ENCODE data around the gene PLIN3.
"Not testable (repeated sequence)": the region's sequence is repeated elsewhere in the genome, so short reads cannot be mapped to it uniquely, and the experiment has no call there.

Gene PLIN3, protein sequence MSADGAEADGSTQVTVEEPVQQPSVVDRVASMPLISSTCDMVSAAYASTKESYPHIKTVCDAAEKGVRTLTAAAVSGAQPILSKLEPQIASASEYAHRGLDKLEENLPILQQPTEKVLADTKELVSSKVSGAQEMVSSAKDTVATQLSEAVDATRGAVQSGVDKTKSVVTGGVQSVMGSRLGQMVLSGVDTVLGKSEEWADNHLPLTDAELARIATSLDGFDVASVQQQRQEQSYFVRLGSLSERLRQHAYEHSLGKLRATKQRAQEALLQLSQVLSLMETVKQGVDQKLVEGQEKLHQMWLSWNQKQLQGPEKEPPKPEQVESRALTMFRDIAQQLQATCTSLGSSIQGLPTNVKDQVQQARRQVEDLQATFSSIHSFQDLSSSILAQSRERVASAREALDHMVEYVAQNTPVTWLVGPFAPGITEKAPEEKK

GRCh38 chr19:4867534-4868285 is at the start of gene PLIN3:
TSS of gene PLIN3 (minus strand) at chr19:4867667. CDS start at chr19:4861394, 6,273 bp downstream.
- DNase-seq (ENCODE audit: low read depth): peak; percentile 91

- no peak for DNase-seq (ENCODE audit: low read depth)
Observed at GRCh38 chr19:4916292-4917082, 49.0 kb upstream of the PLIN3 start.

DNA sequence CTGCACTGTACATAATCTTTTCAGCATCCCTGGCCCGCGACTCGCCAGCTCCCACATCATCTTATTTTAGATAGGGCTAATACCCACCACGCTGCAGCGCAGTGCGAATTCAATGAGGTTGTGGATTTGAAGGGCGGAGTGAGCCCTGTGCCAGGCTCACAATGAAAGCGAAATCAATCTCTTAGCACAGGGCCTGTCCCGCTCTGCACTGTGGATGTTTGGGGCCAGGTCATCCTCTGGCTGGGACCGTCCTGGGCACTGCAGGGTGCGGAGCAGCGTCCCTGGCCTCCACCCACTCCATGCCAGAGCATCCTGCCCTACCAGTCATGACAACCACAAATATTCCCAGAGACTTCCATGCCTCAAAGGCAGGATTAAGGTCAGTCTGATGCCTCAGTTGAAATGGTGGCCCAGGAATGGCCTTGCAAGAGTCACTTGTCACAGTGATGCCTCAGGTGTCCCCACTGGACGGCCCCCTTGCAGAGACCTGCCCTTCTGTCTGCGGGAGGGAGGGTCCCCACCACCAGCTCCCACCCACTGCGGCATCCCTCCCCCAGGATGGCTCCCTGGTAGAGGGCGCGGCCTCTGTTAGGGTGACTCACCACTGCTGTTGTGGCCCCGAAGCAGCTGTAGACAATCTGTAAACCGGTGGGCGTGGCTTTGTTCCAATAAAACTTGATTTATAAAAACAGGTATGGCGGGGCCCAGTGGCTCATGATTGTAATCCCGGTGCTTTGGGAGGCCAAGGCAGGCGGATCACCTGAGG is 47.5 kb upstream of the PLIN3 start:
- DNase-seq (ENCODE audit: low read depth): no peak

GRCh38 chr19:4913996-4914735 is 46.7 kb upstream of the PLIN3 start:
- DNase-seq (ENCODE audit: low read depth): no peak

DNA sequence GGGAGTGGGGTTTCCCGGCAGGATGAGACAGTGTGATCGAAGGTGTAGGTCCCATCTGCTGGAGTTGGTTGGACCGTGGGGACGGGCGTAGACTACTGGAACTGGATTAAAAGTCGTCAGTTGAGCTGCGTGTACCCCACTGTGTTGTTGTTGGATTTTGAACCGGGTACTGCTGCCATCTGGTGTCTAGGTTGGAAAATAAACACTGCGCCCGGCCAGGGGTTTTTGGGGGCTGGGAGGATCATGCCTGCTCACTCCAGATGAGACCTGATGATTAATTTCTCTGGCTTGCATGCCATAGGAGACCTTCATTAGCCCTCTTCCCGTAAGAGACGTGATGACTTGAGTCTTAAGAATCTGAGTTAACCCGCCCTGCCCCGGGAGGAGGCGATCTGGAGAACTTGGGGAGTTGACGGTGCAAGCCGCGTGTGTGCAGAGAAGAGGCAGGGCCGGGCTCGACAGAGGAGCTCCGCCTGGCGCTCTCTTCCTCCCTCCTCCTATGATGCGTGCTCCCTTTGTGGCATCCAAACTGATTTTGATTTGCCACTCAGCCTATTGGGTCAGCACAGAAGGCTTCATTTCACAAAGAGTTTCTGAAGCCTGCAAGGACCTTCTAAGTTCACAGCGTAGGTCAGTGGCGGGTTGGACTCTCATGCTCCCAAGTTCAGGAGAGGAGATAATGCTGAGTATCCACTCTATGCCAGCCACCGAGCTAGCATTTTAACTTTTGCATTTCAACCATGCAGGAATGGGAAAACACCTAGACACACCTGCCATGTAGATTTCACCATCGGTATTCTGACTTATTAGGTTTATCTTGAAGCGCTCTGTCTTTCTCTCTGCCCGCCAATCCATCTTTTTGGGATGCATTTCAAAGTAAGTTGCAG is 44.6 kb upstream of the PLIN3 start:
- peak; percentile 100 for DNase-seq (ENCODE audit: low read depth)

GRCh38 chr19:4911314-4911713 is 43.8 kb upstream of the PLIN3 start:
- DNase-seq (ENCODE audit: low read depth): no peak

GRCh38 chr19:4910594-4911281 is 43.3 kb upstream of the PLIN3 start:
- no peak for DNase-seq (ENCODE audit: low read depth)

DNA sequence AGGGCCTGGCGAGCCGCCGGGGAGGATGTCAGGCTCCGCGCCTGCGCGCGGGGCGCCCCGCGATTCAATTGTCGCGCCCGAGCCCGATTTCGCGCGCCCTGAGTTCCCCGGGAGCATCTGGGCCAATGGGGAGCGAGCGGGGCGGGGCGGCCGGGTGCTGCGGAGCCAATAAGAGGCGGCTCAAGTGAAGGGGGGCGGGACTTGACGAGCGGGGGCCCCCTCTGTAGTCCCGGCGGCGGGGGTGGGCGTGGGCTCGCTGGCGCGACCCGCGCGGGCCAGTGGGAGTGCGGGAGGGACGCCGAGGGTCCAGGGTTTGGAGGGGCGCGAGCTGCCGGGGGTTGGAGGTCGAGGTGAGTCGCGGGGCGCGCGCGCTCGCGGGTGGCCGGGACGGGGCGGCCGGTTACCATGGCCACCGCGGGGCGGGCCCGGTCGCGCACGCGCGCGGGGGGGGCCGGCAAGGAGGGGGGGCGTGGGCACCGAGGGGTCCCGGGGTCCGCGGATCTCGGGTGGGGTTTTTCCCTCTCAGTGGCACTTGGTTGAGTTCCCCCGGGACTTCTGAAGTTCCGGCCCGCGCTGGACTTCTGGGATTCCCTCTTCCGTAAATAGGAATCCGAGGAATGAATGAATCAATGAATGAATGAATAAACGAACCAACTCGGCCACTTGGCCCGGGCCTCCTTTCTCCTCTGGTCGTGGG is 42.6 kb upstream of the PLIN3 start:
- DNase-seq (ENCODE audit: low read depth): peak; percentile 83

DNA sequence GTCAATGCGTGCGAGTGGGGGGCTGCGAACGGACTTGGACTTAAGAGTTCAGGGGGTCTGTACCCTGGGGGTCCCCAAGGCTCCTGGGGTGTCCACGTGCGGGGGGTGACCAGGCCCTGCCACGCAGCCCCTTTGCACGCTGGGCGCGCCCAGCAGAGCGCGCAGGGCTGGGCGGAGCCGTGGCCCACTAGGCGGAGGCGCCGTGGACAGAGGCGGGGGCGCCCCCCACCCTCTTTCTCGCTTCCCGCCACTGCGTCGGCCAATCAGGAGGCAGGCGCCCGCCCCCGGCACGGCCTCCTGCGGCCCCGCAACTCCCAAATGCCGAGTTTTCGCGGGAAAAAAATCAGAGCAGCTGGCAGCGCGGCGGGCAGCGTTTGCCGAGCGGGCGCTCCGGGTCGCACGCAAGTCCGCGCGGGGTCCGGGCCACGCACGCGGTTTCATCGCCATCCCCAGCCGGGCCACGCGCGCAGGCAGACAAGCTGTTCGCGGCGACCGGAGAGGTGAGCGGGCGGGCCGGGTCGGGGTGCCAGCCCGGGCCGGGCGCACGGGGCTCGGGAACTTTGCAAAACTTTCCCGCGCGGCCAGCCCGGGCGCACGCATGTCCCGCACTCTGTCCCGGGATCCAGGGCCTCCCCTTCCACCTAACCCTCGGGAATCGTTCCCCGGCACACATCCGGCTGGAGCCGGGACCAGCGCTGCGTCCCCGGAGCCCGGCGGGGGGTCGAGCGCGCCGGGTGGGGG is 41.9 kb upstream of the PLIN3 start, which contains the start of gene UHRF1:
TSS of gene UHRF1 (plus strand) at position 346 of the 741 bp plus-strand sequence. CDS start 1,385 bp downstream, outside the sequence.
- DNase-seq (ENCODE audit: low read depth): no peak

DNA sequence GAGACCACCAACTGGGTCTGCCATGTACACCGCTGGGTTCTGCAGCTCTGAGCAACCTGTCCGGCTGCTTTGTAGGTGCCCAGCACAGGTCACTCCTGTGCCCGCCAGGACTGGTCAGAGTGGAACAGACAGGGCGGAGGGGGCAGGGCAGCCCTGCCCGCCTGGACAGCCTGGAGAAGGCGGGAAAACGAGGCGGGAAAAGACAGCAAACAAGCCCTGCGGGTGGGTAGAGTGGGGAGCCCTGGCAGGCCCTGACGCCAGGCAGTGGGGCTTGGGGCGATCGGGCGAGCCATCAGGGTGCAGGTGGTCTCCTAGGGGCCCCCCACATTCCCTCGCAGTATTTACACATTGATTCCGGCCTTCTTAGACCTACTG is 41.3 kb upstream of the PLIN3 start:
- no peak for DNase-seq (ENCODE audit: low read depth)

GRCh38 chr19:4908360-4908759 is 40.9 kb upstream of the PLIN3 start:
- no peak for DNase-seq (ENCODE audit: low read depth)

DNA sequence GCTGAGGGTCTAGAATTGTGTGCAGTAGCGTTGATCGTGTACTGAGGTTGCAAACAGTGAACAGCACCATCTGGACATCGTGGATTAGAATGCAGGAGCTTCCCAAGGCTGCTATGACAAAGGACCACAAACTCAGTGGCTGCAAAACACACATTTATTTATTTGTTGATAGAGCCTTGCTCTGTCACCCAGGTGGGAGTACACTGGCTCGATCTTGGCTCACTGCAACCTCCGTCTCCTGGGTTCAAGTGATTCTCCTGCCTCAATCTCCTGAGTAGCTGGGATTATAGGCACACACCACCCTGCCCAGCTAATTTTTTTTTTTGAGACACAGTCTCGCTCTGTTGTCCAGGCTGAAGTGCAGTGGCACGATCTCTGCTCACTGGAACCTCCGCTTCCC is 39.5 kb upstream of the PLIN3 start:
- no peak for DNase-seq (ENCODE audit: low read depth)

DNA sequence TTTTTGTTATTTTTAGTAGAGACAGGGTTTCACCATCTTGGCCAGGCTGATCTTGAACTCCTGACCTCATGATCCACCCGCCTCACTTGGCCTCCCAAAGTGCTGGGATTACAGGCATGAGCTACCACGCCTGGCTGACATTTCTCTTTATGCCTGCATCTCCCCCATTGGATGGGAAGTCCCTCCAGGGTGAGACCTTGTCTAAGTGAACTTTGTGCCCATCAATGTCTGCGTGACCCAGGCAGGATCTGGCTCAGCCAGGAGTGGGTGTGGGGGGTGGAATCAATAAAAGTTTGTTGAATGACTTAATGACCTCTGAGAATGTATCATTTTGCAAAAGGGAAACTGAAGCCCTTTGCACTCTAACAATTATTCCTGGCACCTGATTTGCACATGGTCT is 37.0 kb upstream of the PLIN3 start:
- no peak for DNase-seq (ENCODE audit: low read depth)

DNA sequence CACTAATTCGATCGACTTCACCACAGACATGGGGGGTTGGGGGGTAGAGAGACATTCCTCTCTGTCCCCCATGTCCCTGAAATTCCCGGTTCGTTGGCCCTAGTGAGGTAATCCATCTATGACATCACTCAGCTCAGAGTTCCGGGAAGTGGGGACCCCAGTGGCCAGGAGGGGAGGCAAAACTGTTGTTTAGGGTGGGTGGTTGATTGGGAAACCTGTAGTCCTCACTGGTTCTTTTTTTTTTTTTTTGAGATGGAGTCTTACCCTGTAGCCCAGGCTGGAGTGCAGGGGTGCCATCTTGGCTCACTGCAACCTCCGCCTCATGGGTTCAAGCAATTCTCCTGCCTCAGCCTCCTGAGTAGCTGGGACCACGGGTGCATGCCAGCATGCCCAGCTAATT is 35.3 kb upstream of the PLIN3 start, which contains the start of gene ARRDC5:
TSS of gene ARRDC5 (minus strand) at position 101 of the 400 bp plus-strand sequence. CDS start at position 30, 71 bp downstream.
- no peak for DNase-seq (ENCODE audit: low read depth)

DNA sequence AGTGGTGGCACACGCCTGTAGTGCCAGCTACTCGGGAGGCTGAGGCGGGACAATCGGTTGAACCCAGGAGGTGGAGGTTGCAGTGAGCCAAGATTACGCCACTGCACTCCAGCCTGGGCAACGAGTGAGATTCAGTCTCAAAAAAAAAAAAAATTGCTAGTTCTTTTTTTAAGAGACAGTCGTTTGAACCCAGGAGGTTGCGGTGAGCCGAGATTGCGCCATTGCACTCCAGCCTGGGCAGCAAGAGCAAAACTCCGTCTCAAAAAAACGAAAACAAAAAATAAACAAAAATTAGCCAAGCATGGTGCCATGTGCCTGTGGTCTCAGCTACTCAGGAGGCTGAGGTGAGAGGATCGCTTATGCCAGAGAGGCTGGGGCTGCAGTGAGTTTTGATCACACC is 33.4 kb upstream of the PLIN3 start:
- not testable (repeated sequence) for DNase-seq (ENCODE audit: low read depth)

- DNase-seq (ENCODE audit: low read depth): no peak
Observed at GRCh38 chr19:4897146-4897545, 29.7 kb upstream of the PLIN3 start.

GRCh38 chr19:4896372-4896771 is 28.9 kb upstream of the PLIN3 start:
- no peak for DNase-seq (ENCODE audit: low read depth)

- DNase-seq (ENCODE audit: low read depth): not testable (repeated sequence)
Observed at GRCh38 chr19:4892962-4893361, 25.5 kb upstream of the PLIN3 start.
